K562 (cell line): ENCODE measurements around the gene ETV7. TPM values are rescaled to one million over a fixed set of nuclear protein-coding genes. Genes with fewer than 3 reads are reported as not detected.

Source experiments
- CEBPB ChIP-seq: fragments of 450-650 bp; IDR thresholded peaks from 2 replicates; pipeline ENCODE4 v1.6.1; 2016; ENCODE audit warnings: missing genetic modification characterization, missing compliant biosample characterization
- CTBP1 ChIP-seq: fragments of 450-650 bp; IDR thresholded peaks from 2 replicates; pipeline ENCODE4 v1.6.1; 2016; ENCODE audit warnings: borderline replicate concordance
- E2F8 ChIP-seq: fragments of 450-650 bp; IDR thresholded peaks from 2 replicates; pipeline ENCODE4 v1.7.1; 2018; ENCODE audit warnings: mild to moderate bottlenecking, low read depth; ENCODE audit not compliant: partially characterized antibody
- HDAC1 ChIP-seq, 2 experiments: fragments of 450-650 bp; IDR thresholded peaks; 2 replicates each; pipeline ENCODE4 v1.6.1; 2016 to 2017; ENCODE audit warnings: inconsistent platforms in 1 of 2, mild to moderate bottlenecking in 1 of 2, moderate library complexity in 1 of 2
- HDAC2 ChIP-seq: fragments of 450-650 bp; IDR thresholded peaks from 2 replicates; pipeline ENCODE4 v1.6.1; 2016; ENCODE audit warnings: mild to moderate bottlenecking
- HOXB6 ChIP-seq: fragments of 250-450 bp; sonication (Bioruptor Pico); IDR thresholded peaks from 2 replicates; pipeline ENCODE4 v1.5.1; 2022; ENCODE audit warnings: mild to moderate bottlenecking, borderline replicate concordance
- KDM1A ChIP-seq, 2 experiments: fragments of 450-650 bp; IDR thresholded peaks; 2 replicates each; pipeline ENCODE4 v1.6.1; 2016; ENCODE audit warnings: mild to moderate bottlenecking in 2 of 2
- LEF1 ChIP-seq: fragments of 450-650 bp; IDR thresholded peaks from 2 replicates; pipeline ENCODE4 v1.6.1; 2016; ENCODE audit warnings: mild to moderate bottlenecking
- NELFE ChIP-seq: IDR thresholded peaks from 2 replicates; pipeline ENCODE4 v1.6.1; 2011; ENCODE audit warnings: mild to moderate bottlenecking; ENCODE audit not compliant: insufficient read depth, insufficient read length
- NR2C2 ChIP-seq, 2 experiments: fragments of 200-800 bp in 1 of 2; sonication (Bioruptor generic) in 1 of 2; sonication (generic) in 1 of 2; formaldehyde crosslinking in 1 of 2; IDR thresholded peaks; 2 replicates each; pipeline versions ENCODE4 v1.6.1 to v1.8.0; 2016 to 2022; ENCODE audit warnings: mild to moderate bottlenecking in 1 of 2, missing compliant biosample characterization in 1 of 2, missing genetic modification characterization in 1 of 2, missing genetic modification reagents in 1 of 2
- PML ChIP-seq: IDR thresholded peaks from 2 replicates; pipeline ENCODE4 v1.6.1; 2012; ENCODE audit warnings: low read length, inconsistent platforms
- TAF9B ChIP-seq: fragments of 450-650 bp; IDR thresholded peaks from 2 replicates; pipeline ENCODE4 v1.6.1; 2018; ENCODE audit warnings: mild to moderate bottlenecking; ENCODE audit not compliant: partially characterized antibody
- TGIF2 ChIP-seq: sonication (generic); formaldehyde crosslinking; IDR thresholded peaks from 2 replicates; pipeline ENCODE4 v1.8.1; 2022; ENCODE audit warnings: mild to moderate bottlenecking, missing genetic modification reagents, moderate library complexity
- YY1 ChIP-seq, 3 experiments: IDR thresholded peaks; 2 replicates each; pipeline ENCODE4 v1.6.1; 2011; ENCODE audit warnings: low read length in 2 of 3, mild to moderate bottlenecking in 2 of 3, moderate library complexity in 2 of 3, borderline replicate concordance in 1 of 3, control low read depth in 1 of 3, low read depth in 1 of 3; ENCODE audit not compliant: insufficient read depth in 3 of 3, insufficient replicate concordance in 2 of 3, control insufficient read depth in 1 of 3, insufficient read length in 1 of 3; ENCODE audit errors: extremely low read depth in 1 of 3
- polyA plus RNA-seq, 8 experiments: library from polyadenylated mRNA; depleted of rRNA in 4 of 8; stranded (reverse) in 5 of 8; unstranded in 3 of 8; fragments of >200 nt; fragmentation: Nextera tagmentation in 2 of 8; fragmentation: Illumina TruSeq in 1 of 8; extraction: Ambion mirVana in 2 of 8; extraction: Trizol in 1 of 8; gene quantifications; 2 replicates each; pipeline versions ENCODE4 v1.2.1 to v1.2.3, GENCODE V29; 2011 to 2014; ENCODE audit warnings: inconsistent platforms in 1 of 8, missing spikeins in 1 of 8
- total RNA-seq, 7 experiments: library from RNA; depleted of rRNA in 6 of 7; stranded (reverse); fragments of >200 nt in 6 of 7; fragmentation: Illumina TruSeq in 2 of 7; extraction: Trizol in 2 of 7; gene quantifications; 2 replicates each; pipeline versions ENCODE4 v1.2.1 to v1.2.3, GENCODE V29; 2011 to 2021; ENCODE audit warnings: low replicate concordance in 1 of 7
- TF ChIP-seq, protein P1 (sequence below), 2 experiments: IDR thresholded peaks in 1 of 2; conservative IDR thresholded peaks in 1 of 2; 2 replicates each; pipeline ENCODE4 v1.6.1; 2016; ENCODE audit warnings: low read depth in 2 of 2, mild to moderate bottlenecking in 1 of 2, missing compliant biosample characterization in 1 of 2, missing genetic modification characterization in 1 of 2, moderate library complexity in 1 of 2

The ETV7 gene
- total and polyA plus RNA-seq, 9 of the 15 experiments (the other 6 are each of a cell fraction or from before 2014, with no cell fraction given), result 0.07 to 0.22 (median 0.14) TPM; not detected in 3

- TF ChIP-seq NR2C2 (CRISPR knock-in tag; IDR thresholded peaks at IDR 0.05) (0 out of 2 replicates have a peak, but pooled peaks have one; percentile 25), NR2C2 (tag; IDR thresholded peaks at IDR 0.05) (no peak), YY1 (IDR thresholded peaks at IDR 0.05; ENCODE audit: borderline replicate concordance in 1 of 3, control insufficient read depth in 1 of 3, extremely low read depth in 1 of 3, insufficient read depth in 3 of 3, insufficient read length in 1 of 3, insufficient replicate concordance in 2 of 3, low read depth in 1 of 3, low read length in 2 of 3) (no peak), CTBP1 (peak; percentile 74; the same call in 1 of the 2 replicates), CEBPB (tag) (peak; percentile 95), HDAC2 (peak; percentile 75; the same call in 1 of the 2 replicates), TGIF2 (CRISPR knock-in tag) (no peak), HDAC1 (IDR thresholded peaks at IDR 0.05) (peak in 1 of 2 experiments; percentile 62; a peak in 2 of 4 replicates), KDM1A (IDR thresholded peaks at IDR 0.05) (peak in 1 of 2 experiments; percentile 36; a peak in 1 of 4 replicates), NELFE (no peak), E2F8 (no peak), HOXB6 (CRISPR knock-in tag) (no peak), TAF9B (no peak), PML (peak; percentile 64; the same call in 1 of the 2 replicates), LEF1 (peak; percentile 68)
- TF ChIP-seq, protein P1, sequence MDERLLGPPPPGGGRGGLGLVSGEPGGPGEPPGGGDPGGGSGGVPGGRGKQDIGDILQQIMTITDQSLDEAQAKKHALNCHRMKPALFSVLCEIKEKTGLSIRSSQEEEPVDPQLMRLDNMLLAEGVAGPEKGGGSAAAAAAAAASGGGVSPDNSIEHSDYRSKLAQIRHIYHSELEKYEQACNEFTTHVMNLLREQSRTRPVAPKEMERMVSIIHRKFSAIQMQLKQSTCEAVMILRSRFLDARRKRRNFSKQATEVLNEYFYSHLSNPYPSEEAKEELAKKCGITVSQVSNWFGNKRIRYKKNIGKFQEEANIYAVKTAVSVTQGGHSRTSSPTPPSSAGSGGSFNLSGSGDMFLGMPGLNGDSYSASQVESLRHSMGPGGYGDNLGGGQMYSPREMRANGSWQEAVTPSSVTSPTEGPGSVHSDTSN (CRISPR knock-in tag; IDR thresholded peaks at IDR 0.05; ENCODE audit: low read depth), result no peak
- TF ChIP-seq, protein P1 (tag; conservative IDR thresholded peaks at IDR 0.05; ENCODE audit: low read depth), result peak; percentile 32; the same call in 1 of the 2 replicates
These were observed 39.8 kb downstream of the ETV7 start (continued) for GRCh38 chr6:36347621-36348020.
